ENCODE measurements around the gene ASRGL1.
"Not testable (repeated sequence)": the region's sequence is repeated elsewhere in the genome, so short reads cannot be mapped to it uniquely, and the experiment has no call there.

DNA sequence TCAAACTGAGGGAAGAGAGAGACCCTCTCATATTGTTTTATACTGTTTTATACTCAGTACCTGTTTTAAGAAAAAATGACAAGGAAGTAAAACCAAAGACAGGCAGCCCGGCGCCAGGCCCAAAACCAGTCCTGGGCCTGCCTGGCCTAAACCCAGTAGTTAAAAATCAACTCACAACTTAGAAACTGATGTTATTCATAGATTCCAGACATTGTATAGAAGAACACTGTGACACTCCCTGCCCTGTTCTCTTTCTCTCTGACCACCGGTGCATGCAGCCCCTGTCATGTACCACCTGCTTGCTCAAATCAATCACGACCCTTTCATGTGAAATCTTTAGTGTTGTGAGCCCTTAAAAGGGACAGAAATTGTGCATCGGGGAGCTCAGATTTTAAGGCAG, 11.5 kb upstream of the ASRGL1 start:
- TF ChIP-seq EZH2phosphoT487 (IDR thresholded peaks at IDR 0.05; ENCODE audit: borderline replicate concordance), result not testable (repeated sequence)
- TF ChIP-seq, protein P1, sequence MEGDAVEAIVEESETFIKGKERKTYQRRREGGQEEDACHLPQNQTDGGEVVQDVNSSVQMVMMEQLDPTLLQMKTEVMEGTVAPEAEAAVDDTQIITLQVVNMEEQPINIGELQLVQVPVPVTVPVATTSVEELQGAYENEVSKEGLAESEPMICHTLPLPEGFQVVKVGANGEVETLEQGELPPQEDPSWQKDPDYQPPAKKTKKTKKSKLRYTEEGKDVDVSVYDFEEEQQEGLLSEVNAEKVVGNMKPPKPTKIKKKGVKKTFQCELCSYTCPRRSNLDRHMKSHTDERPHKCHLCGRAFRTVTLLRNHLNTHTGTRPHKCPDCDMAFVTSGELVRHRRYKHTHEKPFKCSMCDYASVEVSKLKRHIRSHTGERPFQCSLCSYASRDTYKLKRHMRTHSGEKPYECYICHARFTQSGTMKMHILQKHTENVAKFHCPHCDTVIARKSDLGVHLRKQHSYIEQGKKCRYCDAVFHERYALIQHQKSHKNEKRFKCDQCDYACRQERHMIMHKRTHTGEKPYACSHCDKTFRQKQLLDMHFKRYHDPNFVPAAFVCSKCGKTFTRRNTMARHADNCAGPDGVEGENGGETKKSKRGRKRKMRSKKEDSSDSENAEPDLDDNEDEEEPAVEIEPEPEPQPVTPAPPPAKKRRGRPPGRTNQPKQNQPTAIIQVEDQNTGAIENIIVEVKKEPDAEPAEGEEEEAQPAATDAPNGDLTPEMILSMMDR (conservative IDR thresholded peaks at IDR 0.05; ENCODE audit: low read length), result not testable (repeated sequence)
